H9 (cell line): ENCODE results near the gene APC. TPM values are rescaled to one million over a fixed set of nuclear protein-coding genes. Genes with fewer than 3 reads are reported as not detected.

Source experiments
- DNase-seq: peaks from one replicate; pipeline ENCODE4 v3.0.0-alpha.2; 2017
- H2AFZ ChIP-seq: one replicate; pipeline ENCODE4 v1.6.1; 2013; ENCODE audit warnings: mild to moderate bottlenecking, low read length, control low read depth, moderate library complexity
- H2AK5ac ChIP-seq: 2 replicates; pipeline ENCODE4 v1.6.1; 2013; ENCODE audit warnings: low read length, control low read depth, mixed read lengths; ENCODE audit not compliant: insufficient read length
- H2BK120ac ChIP-seq: one replicate; pipeline ENCODE4 v1.6.1; 2013; ENCODE audit warnings: low read depth, mild to moderate bottlenecking, low read length, control low read depth, inconsistent platforms; ENCODE audit not compliant: poor library complexity, severe bottlenecking
- H2BK12ac ChIP-seq: 2 replicates; pipeline ENCODE4 v1.6.1; 2013; ENCODE audit warnings: low read length, control low read depth, mixed read lengths, low read depth; ENCODE audit not compliant: insufficient read length
- H2BK15ac ChIP-seq: 2 replicates; pipeline ENCODE4 v1.6.1; 2013; ENCODE audit warnings: low read depth, low read length, control low read depth
- H2BK20ac ChIP-seq: one replicate; pipeline ENCODE4 v1.6.1; 2013; ENCODE audit warnings: low read depth, mild to moderate bottlenecking, low read length, control low read depth, inconsistent platforms; ENCODE audit not compliant: poor library complexity, severe bottlenecking
- H2BK5ac ChIP-seq: 2 replicates; pipeline ENCODE4 v1.6.1; 2013; ENCODE audit warnings: low read length, control low read depth, mixed read lengths; ENCODE audit not compliant: insufficient read length
- H3K14ac ChIP-seq: 2 replicates; pipeline ENCODE4 v1.6.1; 2013; ENCODE audit warnings: low read length, control low read depth; ENCODE audit not compliant: insufficient read depth
- H3K18ac ChIP-seq: 2 replicates; pipeline ENCODE4 v1.6.1; 2013; ENCODE audit warnings: low read depth, mild to moderate bottlenecking, mixed read lengths, low read length, control low read depth; ENCODE audit not compliant: insufficient read length
- H3K23ac ChIP-seq: 2 replicates; pipeline ENCODE4 v1.6.1; 2013; ENCODE audit warnings: low read length, control low read depth, mixed read lengths, low read depth; ENCODE audit not compliant: insufficient read length
- H3K23me2 ChIP-seq: 2 replicates; pipeline ENCODE4 v1.6.1; 2013; ENCODE audit warnings: low read depth, mild to moderate bottlenecking, mixed read lengths, low read length, control low read depth; ENCODE audit not compliant: insufficient read length, poor library complexity, severe bottlenecking
- H3K27ac ChIP-seq: 2 replicates; pipeline ENCODE4 v1.5.1; 2013; ENCODE audit warnings: low read length, control low read depth, mixed read lengths, low read depth; ENCODE audit not compliant: insufficient read length
- H3K27me3 ChIP-seq: 2 replicates; pipeline ENCODE4 v1.6.1; 2013; ENCODE audit warnings: low read length, control low read depth, inconsistent platforms; ENCODE audit not compliant: insufficient read depth
- H3K4ac ChIP-seq: 2 replicates; pipeline ENCODE4 v1.6.1; 2013; ENCODE audit warnings: low read depth, mild to moderate bottlenecking, control low read depth, inconsistent platforms, low read length, moderate library complexity
- H3K4me1 ChIP-seq: 2 replicates; pipeline ENCODE4 v1.6.1; 2013; ENCODE audit warnings: low read length, control low read depth, inconsistent platforms; ENCODE audit not compliant: insufficient read depth
- H3K4me2 ChIP-seq: 2 replicates; pipeline ENCODE4 v1.6.1; 2013; ENCODE audit warnings: low read length, control low read depth, mixed read lengths; ENCODE audit not compliant: insufficient read length, insufficient read depth
- H3K56ac ChIP-seq: 2 replicates; pipeline ENCODE4 v1.6.1; 2013; ENCODE audit warnings: low read depth, mild to moderate bottlenecking, mixed read lengths, low read length, control low read depth; ENCODE audit not compliant: insufficient read length
- H3K79me1 ChIP-seq: 2 replicates; pipeline ENCODE4 v1.6.1; 2013; ENCODE audit warnings: low read depth, mild to moderate bottlenecking, moderate library complexity, low read length, control low read depth, inconsistent platforms; ENCODE audit not compliant: insufficient read depth, poor library complexity, severe bottlenecking
- H3K79me2 ChIP-seq: 2 replicates; pipeline ENCODE4 v1.6.1; 2013; ENCODE audit warnings: low read length, control low read depth, inconsistent platforms; ENCODE audit not compliant: insufficient read depth
- H3K9ac ChIP-seq: 2 replicates; pipeline ENCODE4 v1.6.1; 2013; ENCODE audit warnings: low read length, control low read depth, mixed read lengths; ENCODE audit not compliant: insufficient read length; ENCODE audit errors: extremely low read depth
- H3K9me3 ChIP-seq: one replicate; pipeline ENCODE4 v1.6.1; 2013; ENCODE audit warnings: low read depth, low read length, inconsistent platforms; ENCODE audit not compliant: control insufficient read depth
- H3T11ph ChIP-seq: one replicate; pipeline ENCODE4 v1.6.1; 2013; ENCODE audit warnings: mild to moderate bottlenecking, low read length, control low read depth, inconsistent platforms
- H4K20me1 ChIP-seq: one replicate; pipeline ENCODE4 v1.6.1; 2013; ENCODE audit not compliant: control insufficient read depth, insufficient read length, insufficient read depth
- H4K5ac ChIP-seq: 2 replicates; pipeline ENCODE4 v1.6.1; 2013; ENCODE audit warnings: low read depth, mild to moderate bottlenecking, mixed read lengths, low read length, control low read depth; ENCODE audit not compliant: insufficient read length
- H4K8ac ChIP-seq: replicated peaks from 2 replicates; pipeline ENCODE4 v1.6.1; 2013; ENCODE audit warnings: low read length, control low read depth, mixed read lengths, low read depth; ENCODE audit not compliant: insufficient read length
- H4K91ac ChIP-seq: 2 replicates; pipeline ENCODE4 v1.6.1; 2013; ENCODE audit warnings: low read depth, mild to moderate bottlenecking, moderate library complexity, mixed read lengths, low read length, control low read depth; ENCODE audit not compliant: insufficient read length
- H3K27ac Mint-ChIP-seq, 3 experiments: 2 replicates in 2 of 3; 3 replicates in 1 of 3; pipeline ENCODE4 v1.8.0; 2020 to 2021; ENCODE audit warnings: mixed read lengths in 3 of 3, mild to moderate bottlenecking in 1 of 3, moderate library complexity in 1 of 3
- H3K27me3 Mint-ChIP-seq: 2 replicates; pipeline ENCODE4 v1.8.0; 2021; ENCODE audit warnings: low read depth, mild to moderate bottlenecking, moderate library complexity, mixed read lengths
- H3K36me3 Mint-ChIP-seq, 3 experiments: 2 replicates in 2 of 3; 3 replicates in 1 of 3; pipeline ENCODE4 v1.8.0; 2020 to 2021; ENCODE audit warnings: low read depth in 3 of 3, mixed read lengths in 3 of 3; ENCODE audit not compliant: insufficient read depth in 1 of 3
- H3K4me1 Mint-ChIP-seq, 2 experiments: 2 replicates each; pipeline ENCODE4 v1.8.0; 2020; ENCODE audit warnings: mixed read lengths in 2 of 2
- H3K4me3 Mint-ChIP-seq, 2 experiments: 2 replicates in 1 of 2; 3 replicates in 1 of 2; pipeline ENCODE4 v1.8.0; 2020 to 2021; ENCODE audit warnings: mild to moderate bottlenecking in 2 of 2, mixed read lengths in 2 of 2, moderate library complexity in 1 of 2
- H3K9me3 Mint-ChIP-seq, 2 experiments: 2 replicates in 1 of 2; 3 replicates in 1 of 2; pipeline ENCODE4 v1.8.0; 2020; ENCODE audit warnings: mild to moderate bottlenecking in 2 of 2, mixed read lengths in 2 of 2, moderate library complexity in 1 of 2
- WGBS: extraction: QIAGEN DNeasy Blood & Tissue Kit; methylation state at CpG from one replicate; pipeline ENCODE4 v1.1.7; 2013; ENCODE audit warnings: missing lambda C conversion rate, low lambda C conversion rate, mixed read lengths; ENCODE audit not compliant: insufficient read length; ENCODE audit errors: extremely low coverage; 5-methylcytosine and 5-hydroxymethylcytosine counted together
- total RNA-seq: library from RNA; stranded (reverse); gene quantifications from 2 replicates; pipeline ENCODE4 v1.2.1, GENCODE V29; 2021
- TF ChIP-seq, protein P1 (sequence below): fragments of 200-600 bp; sonication (generic); conservative IDR thresholded peaks from 3 replicates; pipeline ENCODE4 v1.8.0; 2021; ENCODE audit warnings: antibody characterized with exemption, mild to moderate bottlenecking

The APC gene
- total RNA-seq, 1 experiment from 2014 or later: 29.3 TPM

DNA sequence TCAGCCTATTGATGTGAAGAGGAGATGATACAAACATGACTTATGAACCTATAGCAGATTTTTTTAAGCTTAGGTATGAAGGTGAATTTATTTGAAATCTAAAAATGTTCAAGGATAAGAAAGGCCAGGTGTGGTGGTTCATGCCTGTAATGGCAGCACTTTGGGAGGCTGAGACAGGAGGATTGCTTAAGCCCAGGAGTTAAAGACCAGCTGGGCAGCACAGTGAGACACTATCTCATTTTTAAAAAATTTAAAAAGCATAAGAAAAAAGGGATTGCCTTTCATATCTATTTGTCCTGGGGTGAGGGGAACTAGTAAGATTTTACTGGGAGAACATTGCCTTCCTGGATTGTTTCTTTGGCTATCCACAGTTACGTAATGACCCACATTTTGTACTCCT lies 82.6 kb downstream of the APC start:
- TF ChIP-seq, protein P1, sequence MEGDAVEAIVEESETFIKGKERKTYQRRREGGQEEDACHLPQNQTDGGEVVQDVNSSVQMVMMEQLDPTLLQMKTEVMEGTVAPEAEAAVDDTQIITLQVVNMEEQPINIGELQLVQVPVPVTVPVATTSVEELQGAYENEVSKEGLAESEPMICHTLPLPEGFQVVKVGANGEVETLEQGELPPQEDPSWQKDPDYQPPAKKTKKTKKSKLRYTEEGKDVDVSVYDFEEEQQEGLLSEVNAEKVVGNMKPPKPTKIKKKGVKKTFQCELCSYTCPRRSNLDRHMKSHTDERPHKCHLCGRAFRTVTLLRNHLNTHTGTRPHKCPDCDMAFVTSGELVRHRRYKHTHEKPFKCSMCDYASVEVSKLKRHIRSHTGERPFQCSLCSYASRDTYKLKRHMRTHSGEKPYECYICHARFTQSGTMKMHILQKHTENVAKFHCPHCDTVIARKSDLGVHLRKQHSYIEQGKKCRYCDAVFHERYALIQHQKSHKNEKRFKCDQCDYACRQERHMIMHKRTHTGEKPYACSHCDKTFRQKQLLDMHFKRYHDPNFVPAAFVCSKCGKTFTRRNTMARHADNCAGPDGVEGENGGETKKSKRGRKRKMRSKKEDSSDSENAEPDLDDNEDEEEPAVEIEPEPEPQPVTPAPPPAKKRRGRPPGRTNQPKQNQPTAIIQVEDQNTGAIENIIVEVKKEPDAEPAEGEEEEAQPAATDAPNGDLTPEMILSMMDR: no peak
- Histone ChIP-seq H4K20me1 (no peaks in the 10 kb centered on the region), H4K91ac (no peak overlapping the region), H3T11ph (no peak overlapping the region), H2BK20ac (no peak overlapping the region), H4K5ac (no peak overlapping the region), H3K27me3 (no peaks in the 10 kb centered on the region), H3K23ac (no peak overlapping the region), H2BK5ac (no peak overlapping the region), H2BK120ac (no peak overlapping the region), H3K4ac (no peak overlapping the region), H3K4me1 (peaks cover under 1% of the 10 kb centered on the region; the same call in 1 of the 2 replicates), H2BK15ac (no peak overlapping the region), H3K14ac (no peak overlapping the region), H3K79me2 (no peaks in the 10 kb centered on the region), H3K79me1 (no peaks in the 10 kb centered on the region), H3K56ac (no peak overlapping the region), H4K8ac (no peak overlapping the region), H3K27ac (no peak overlapping the region), H2BK12ac (no peak overlapping the region), H3K4me2 (no peak overlapping the region), H3K18ac (no peak overlapping the region), H2AK5ac (no peak overlapping the region), H2AFZ (no peak overlapping the region), H3K23me2 (no peaks in the 10 kb centered on the region), H3K9me3 (no peaks in the 10 kb centered on the region), H3K9ac (no peak overlapping the region)
- no peak for DNase-seq
- Mint-ChIP-seq H3K27ac (peak overlapping the region in 1 of 3 experiments; percentile 54; a peak in 1 of 7 replicates), H3K36me3 (peaks cover 26 to 43% (median 27%) of the 10 kb centered on the region in 3 experiments), H3K9me3 (no peaks in the 10 kb centered on the region), H3K4me1 (peaks cover 15 to 20% of the 10 kb centered on the region in 2 experiments), H3K4me3 (no peak overlapping the region), H3K27me3 (no peaks in the 10 kb centered on the region)
- WGBS: no CpG with 5 or more reads among the region's 1 CpG
